Transverse colon (tissue), 4 donors: ENCODE measurements around the gene MAST4. TPM values are rescaled to one million over a fixed set of nuclear protein-coding genes. Genes with fewer than 3 reads are reported as not detected.

Experiments
- DNase-seq: peaks from one replicate; pipeline ENCODE4 v3.0.0-alpha.2; 2019
- H3K27ac ChIP-seq, 4 donors: fragments of 200-600 bp; sonication (generic); 2 replicates each; pipeline ENCODE4 v1.5.1; 2016 to 2018; ENCODE audit warnings: inconsistent platforms in 4 of 4
- H3K27me3 ChIP-seq: fragments of 200-600 bp; sonication (generic); 2 replicates; pipeline ENCODE4 v1.5.1; 2017; ENCODE audit warnings: inconsistent platforms
- H3K36me3 ChIP-seq, 4 donors: fragments of 200-600 bp; sonication (generic); 2 replicates each; pipeline ENCODE4 v1.5.1; 2017 to 2019; ENCODE audit warnings: inconsistent platforms in 4 of 4
- H3K4me1 ChIP-seq, 4 donors: fragments of 200-600 bp; sonication (generic); 2 replicates each; pipeline ENCODE4 v1.5.1; 2017 to 2020; ENCODE audit warnings: inconsistent platforms in 4 of 4
- H3K4me3 ChIP-seq, 4 donors: fragments of 200-600 bp; sonication (generic); 1 replicate in 1 of 4; 2 replicates in 3 of 4; pipeline versions ENCODE4 v1.5.1 to v1.6.1; 2017 to 2019; ENCODE audit warnings: inconsistent platforms in 4 of 4
- H3K9me3 ChIP-seq, 2 donors: fragments of 200-600 bp; sonication (generic); 2 replicates each; pipeline ENCODE4 v1.5.1; 2017 to 2019; ENCODE audit warnings: inconsistent platforms in 2 of 2
- CTCF ChIP-seq, 5 experiments: fragments of 200-600 bp in 3 of 5; fragments of 450-650 bp in 2 of 5; sonication (generic) in 3 of 5; IDR thresholded peaks; 1 replicate in 2 of 5; 2 replicates in 3 of 5; pipeline ENCODE4 v1.5.1; 2016 to 2017; ENCODE audit warnings: antibody characterized with exemption in 5 of 5, inconsistent platforms in 3 of 5, mild to moderate bottlenecking in 2 of 5, moderate library complexity in 1 of 5
- EP300 ChIP-seq: sonication (generic); formaldehyde crosslinking; IDR thresholded peaks from one replicate; pipeline ENCODE4 v1.6.1; 2017; ENCODE audit warnings: antibody characterized with exemption, low read depth
- POLR2A ChIP-seq: fragments of 450-650 bp; IDR thresholded peaks from one replicate; pipeline ENCODE4 v1.6.1; 2016; ENCODE audit warnings: antibody characterized with exemption, mild to moderate bottlenecking, moderate library complexity
- POLR2AphosphoS5 ChIP-seq, 3 donors: sonication (generic); formaldehyde crosslinking; IDR thresholded peaks; one replicate each; pipeline ENCODE4 v1.6.1; 2016; ENCODE audit warnings: antibody characterized with exemption in 3 of 3
- WGBS, 2 donors: methylation state at CpG; one replicate each; pipeline ENCODE4 v1.1.5; 2018; ENCODE audit warnings: low coverage in 1 of 2; 5-methylcytosine and 5-hydroxymethylcytosine counted together
- in situ Hi-C, 4 donors: fragments of 200-750 bp; cut with MboI; loops; one replicate each; pipeline versions ENCODE4 v1.15.0 to v1.15.1; 2017; ENCODE audit warnings: low sequenced_read_pairs in 3 of 4, low pct_ligation_motif_present in 1 of 4, low pct_unique_long_range_greater_than_20kb in 1 of 4
- intact Hi-C: fragments of 100-400 bp; cut with DNase I; formaldehyde crosslinking; loops from one replicate; pipeline ENCODE4 v1.15.1; 2023; ENCODE audit warnings: low total_unique reads
- total RNA-seq, 4 donors: library from RNA; depleted of rRNA; stranded (reverse); fragments of >200 nt; gene quantifications; one replicate each; pipeline ENCODE4 v1.1.0, GENCODE V29; 2016

Gene MAST4
- total RNA-seq, 4 donors from 2014 or later: 20.3 to 46.8 (median 35.4) TPM

DNA sequence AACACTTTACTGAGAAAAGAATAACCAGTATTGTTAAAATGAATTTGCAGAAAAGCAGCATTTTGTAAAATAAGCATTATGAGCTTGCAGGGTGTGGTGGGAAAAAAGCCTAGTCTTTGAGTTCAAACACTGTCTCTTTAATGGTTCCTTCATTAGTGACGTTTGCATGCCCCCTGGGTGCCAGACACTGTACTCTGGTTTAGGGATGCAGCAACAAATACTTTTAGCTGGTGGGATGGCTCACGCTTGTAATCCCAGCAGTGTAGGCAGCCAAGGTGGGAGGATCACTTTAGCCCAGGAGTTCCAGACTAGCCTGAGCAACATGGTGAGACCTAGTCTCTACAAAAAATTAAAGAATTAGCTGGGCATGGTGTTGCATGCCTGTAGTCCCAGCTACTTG is 62.3 kb downstream of the MAST4 start:
- in situ Hi-C loops: no loop called here
- intact Hi-C loops: no loop called here
- 81 to 86% methylated on average over 1 to 2 of the region's 2 CpGs for WGBS, 2 donors

GRCh38 chr5:66659780-66660179 is 63.6 kb downstream of the MAST4 start:
- H3K4me3 ChIP-seq: no peak overlapping the region
- no peaks in the 10 kb centered on the region for H3K27me3 ChIP-seq
- H3K9me3 ChIP-seq: no peaks in the 10 kb centered on the region
- in situ Hi-C loops: no loop called here
- H3K36me3 ChIP-seq: no peaks in the 10 kb centered on the region
- 63 to 94% methylated on average over 1 to 3 of the region's 3 CpGs for WGBS, 2 donors
- peaks cover 0 to 5% (median 2%) of the 10 kb centered on the region in 4 donors for H3K4me1 ChIP-seq
- DNase-seq: no peak
- TF ChIP-seq POLR2AphosphoS5 (IDR thresholded peaks at IDR 0.05) (no peak), CTCF (IDR thresholded peaks at IDR 0.05) (no peak), EP300 (no peak), POLR2A (no peak)
- no peak overlapping the region for H3K27ac ChIP-seq
- intact Hi-C loops: no loop called here

More for the DNA sequence above, 62.3 kb downstream of the MAST4 start:
- H3K4me1 ChIP-seq: peaks cover 0 to 5% (median 2%) of the 10 kb centered on the region in 4 donors
- H3K4me3 ChIP-seq: no peak overlapping the region
- no peaks in the 10 kb centered on the region for H3K27me3 ChIP-seq
- TF ChIP-seq POLR2AphosphoS5 (IDR thresholded peaks at IDR 0.05) (no peak), CTCF (IDR thresholded peaks at IDR 0.05) (no peak), EP300 (no peak), POLR2A (no peak)
- no peak for DNase-seq
- no peaks in the 10 kb centered on the region for H3K9me3 ChIP-seq
- H3K36me3 ChIP-seq: no peaks in the 10 kb centered on the region
- no peak overlapping the region for H3K27ac ChIP-seq

- intact Hi-C loops (no loop called here), in situ Hi-C loops (no loop called here)
- Histone ChIP-seq H3K27me3 (no peaks in the 10 kb centered on the region), H3K27ac (no peak overlapping the region), H3K36me3 (no peaks in the 10 kb centered on the region), H3K4me1 (peaks cover 0 to 5% (median 2%) of the 10 kb centered on the region in 4 donors), H3K4me3 (no peak overlapping the region), H3K9me3 (no peaks in the 10 kb centered on the region)
- WGBS, 2 donors: 63 to 83% methylated on average over 1 of the region's 1 CpG
- TF ChIP-seq CTCF (IDR thresholded peaks at IDR 0.05) (no peak), POLR2A (no peak), POLR2AphosphoS5 (IDR thresholded peaks at IDR 0.05) (no peak), EP300 (no peak)
- DNase-seq: no peak
Measured at GRCh38 chr5:66660396-66660795, 64.2 kb downstream of the MAST4 start.

DNA sequence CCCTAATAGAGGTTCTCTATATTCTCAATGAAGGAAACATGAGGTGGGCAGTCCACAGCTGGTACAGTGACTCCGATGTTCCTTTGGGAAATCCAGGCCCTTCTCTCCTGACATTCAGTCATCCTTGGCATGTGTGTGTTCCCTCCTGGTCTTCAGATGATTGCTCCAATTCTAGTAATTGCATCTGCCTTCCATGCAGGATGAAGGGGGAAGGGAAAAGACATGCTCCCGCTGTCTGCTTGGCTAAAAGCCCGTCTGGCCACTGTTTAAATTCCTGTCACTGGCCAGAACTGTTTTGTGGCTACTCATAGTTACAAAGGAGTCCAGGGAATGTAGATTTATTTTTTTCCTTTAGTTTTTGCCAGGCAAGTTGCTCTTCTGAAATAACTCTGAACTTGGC is 65.0 kb downstream of the MAST4 start:
- peaks cover 0 to 5% (median 2%) of the 10 kb centered on the region in 4 donors for H3K4me1 ChIP-seq
- TF ChIP-seq POLR2AphosphoS5 (IDR thresholded peaks at IDR 0.05) (no peak), POLR2A (no peak), CTCF (IDR thresholded peaks at IDR 0.05) (no peak), EP300 (no peak)
- in situ Hi-C loops (no loop called here), intact Hi-C loops (no loop called here)
- H3K36me3 ChIP-seq: no peaks in the 10 kb centered on the region
- WGBS, 2 donors: 57 to 66% methylated on average over 2 to 3 of the region's 3 CpGs
- H3K27me3 ChIP-seq: no peaks in the 10 kb centered on the region
- H3K27ac ChIP-seq: peak overlapping the region in 2 of 4 donors; percentile 6 to 29
- no peaks in the 10 kb centered on the region for H3K9me3 ChIP-seq
- no peak overlapping the region for H3K4me3 ChIP-seq
- peak; percentile 32 for DNase-seq
